ENCODE measurements around the gene ABCA9. TPM values are rescaled to one million over a fixed set of nuclear protein-coding genes. Genes with fewer than 3 reads are reported as not detected.

Gene ABCA9
- total and polyA plus RNA-seq, 2 of the 13 experiments (the other 11 are each of a cell fraction or from before 2014, with no cell fraction given): 0.04 TPM; not detected in 1

GRCh38 chr17:69047368-69048263 lies 13.1 kb downstream of the ABCA9 start (continued):
- TF ChIP-seq AKNA (CRISPR knock-in tag; IDR thresholded peaks at IDR 0.05; ENCODE audit: borderline replicate concordance): no peak
- TF ChIP-seq RFXANK (CRISPR knock-in tag; IDR thresholded peaks at IDR 0.05): peak; percentile 87; the same call in 1 of the 2 replicates
- TF ChIP-seq CSRNP1 (CRISPR knock-in tag; IDR thresholded peaks at IDR 0.05): peak; percentile 51; the same call in 1 of the 2 replicates
- no peak; the same call in 1 of the 2 replicates for TF ChIP-seq NPAS2 (CRISPR knock-in tag; IDR thresholded peaks at IDR 0.05; ENCODE audit: borderline replicate concordance)
- TF ChIP-seq ZNF549 (CRISPR knock-in tag; IDR thresholded peaks at IDR 0.05): no peak
- TF ChIP-seq ZNF619 (CRISPR knock-in tag; IDR thresholded peaks at IDR 0.05): no peak
- no peak for TF ChIP-seq ZNF589 (CRISPR knock-in tag; conservative IDR thresholded peaks at IDR 0.05)
- peak; percentile 17; the same call in 1 of the 2 replicates for TF ChIP-seq FOXK2 (IDR thresholded peaks at IDR 0.05)
- TF ChIP-seq SUZ12 (IDR thresholded peaks at IDR 0.05; ENCODE audit: low read depth, low read length): no peak
- no peak for TF ChIP-seq ZBTB14 (CRISPR knock-in tag; IDR thresholded peaks at IDR 0.05)
- TF ChIP-seq ZNF317 (CRISPR knock-in tag; IDR thresholded peaks at IDR 0.05): 0 out of 2 replicates have a peak, but pooled peaks have one; percentile 85
- TF ChIP-seq SOX13 (IDR thresholded peaks at IDR 0.05): peak; percentile 100
- TF ChIP-seq SOX13 (CRISPR knock-in tag; conservative IDR thresholded peaks at IDR 0.05 in 1 of 2, IDR thresholded peaks at IDR 0.05 in 1 of 2): peak in 1 of 2 experiments; percentile 100; a peak in 2 of 4 replicates
- TF ChIP-seq FOSL2 (CRISPR knock-in tag; IDR thresholded peaks at IDR 0.05): peak; percentile 93
- TF ChIP-seq CENPT (CRISPR knock-in tag; IDR thresholded peaks at IDR 0.05; ENCODE audit: low read depth): no peak
- TF ChIP-seq MAFK (conservative IDR thresholded peaks at IDR 0.05 in 1 of 2, IDR thresholded peaks at IDR 0.05 in 1 of 2; ENCODE audit: low read length in 2 of 2): no peak
- TF ChIP-seq ZNF891 (CRISPR knock-in tag; IDR thresholded peaks at IDR 0.05): no peak
- no peak for TF ChIP-seq HBP1 (CRISPR knock-in tag; IDR thresholded peaks at IDR 0.05; ENCODE audit: low read depth)
